Stimulated activated CD4-positive, alpha-beta T cell treated with anti-CD3 and anti-CD28 coated beads, Interleukin-4, amount 100 ng/mL, for 48 hours (primary cell): ENCODE results near the gene GSK3B.
A peak's percentile ranks its signal among the peaks of the same experiment; 100 is the strongest.
"Not testable (repeated sequence)": the region's sequence is repeated elsewhere in the genome, so short reads cannot be mapped to it uniquely, and the experiment has no call there.

Experiments
- DNase-seq, 2 donors: peaks; one replicate each; pipeline ENCODE4 v3.0.0-alpha.2; 2020; ENCODE audit warnings: low read depth in 2 of 2

GSK3B gene

GRCh38 chr3:119937229-119937628 lies 157.0 kb downstream of the GSK3B start:
- DNase-seq, result peak; percentile 8 to 40

GRCh38 chr3:119934249-119934648 lies 160.0 kb downstream of the GSK3B start:
- DNase-seq, result no peak

- DNase-seq, result no peak
Observed at GRCh38 chr3:119933207-119933606, 161.0 kb downstream of the GSK3B start.

GRCh38 chr3:119930286-119930685 lies 164.0 kb downstream of the GSK3B start:
- DNase-seq, result no peak

DNA sequence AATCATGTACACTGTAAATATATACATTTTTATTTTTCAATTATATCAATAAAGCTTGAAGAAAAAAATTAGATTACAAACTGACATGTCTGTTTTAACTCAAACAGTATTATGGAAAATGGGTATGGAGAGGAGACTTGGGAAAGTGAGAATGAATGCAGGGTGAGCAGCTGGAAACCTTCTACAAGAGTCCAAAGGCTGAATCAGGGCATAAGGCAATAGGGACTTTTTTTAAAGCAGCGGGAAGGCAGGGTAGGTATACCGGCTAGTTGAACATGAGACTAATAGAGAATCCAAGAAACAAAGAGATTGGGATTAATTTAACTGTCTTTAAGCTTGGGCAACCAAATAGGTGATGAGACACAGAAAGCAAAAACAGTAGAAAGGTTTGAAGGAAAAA lies 167.1 kb downstream of the GSK3B start:
- no peak for DNase-seq

DNA sequence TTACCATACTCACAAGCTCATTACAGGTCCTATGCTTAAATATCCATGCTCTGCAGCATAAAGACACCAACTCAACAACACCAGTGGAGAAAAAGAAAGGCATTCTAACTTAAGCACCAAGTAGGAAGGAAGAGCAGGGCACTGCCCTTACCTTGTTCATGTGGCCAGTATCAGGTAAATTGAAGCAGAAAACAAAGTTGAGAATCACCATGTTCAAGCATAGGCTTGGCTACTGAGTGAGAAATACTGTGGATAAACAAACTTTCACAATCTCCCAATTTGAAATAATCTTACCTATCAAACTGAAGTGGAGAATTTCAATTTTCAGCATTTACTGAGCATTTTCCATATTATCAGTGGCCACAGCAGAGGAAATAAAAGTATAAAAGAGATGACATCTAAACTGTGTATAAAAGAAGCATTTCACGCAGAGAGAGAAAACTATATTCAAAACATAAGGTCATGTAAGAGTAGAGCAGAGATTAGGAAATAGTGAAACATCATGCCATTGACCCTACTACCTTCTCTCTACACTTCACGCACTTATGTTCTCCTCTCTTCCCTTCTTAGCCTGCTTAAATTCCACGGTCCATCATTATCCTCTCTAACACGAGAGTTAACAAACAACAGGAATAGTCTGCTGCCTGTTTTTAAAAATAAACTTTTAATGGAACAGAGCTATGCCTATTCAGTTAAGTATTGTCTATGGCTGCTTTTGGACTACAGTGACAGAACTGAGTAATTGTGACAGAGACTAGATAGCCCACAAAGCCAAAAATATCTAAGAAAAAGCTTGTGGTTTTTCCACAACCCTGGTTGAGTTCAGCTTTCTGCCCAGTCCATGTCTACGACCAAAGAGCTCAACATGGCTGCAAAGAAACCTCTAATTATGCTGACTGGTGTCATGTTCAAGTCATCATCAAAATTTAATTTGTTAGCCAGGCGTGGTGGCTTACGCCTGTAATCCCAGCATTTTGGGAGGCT lies 169.8 kb downstream of the GSK3B start:
- no peak for DNase-seq

DNA sequence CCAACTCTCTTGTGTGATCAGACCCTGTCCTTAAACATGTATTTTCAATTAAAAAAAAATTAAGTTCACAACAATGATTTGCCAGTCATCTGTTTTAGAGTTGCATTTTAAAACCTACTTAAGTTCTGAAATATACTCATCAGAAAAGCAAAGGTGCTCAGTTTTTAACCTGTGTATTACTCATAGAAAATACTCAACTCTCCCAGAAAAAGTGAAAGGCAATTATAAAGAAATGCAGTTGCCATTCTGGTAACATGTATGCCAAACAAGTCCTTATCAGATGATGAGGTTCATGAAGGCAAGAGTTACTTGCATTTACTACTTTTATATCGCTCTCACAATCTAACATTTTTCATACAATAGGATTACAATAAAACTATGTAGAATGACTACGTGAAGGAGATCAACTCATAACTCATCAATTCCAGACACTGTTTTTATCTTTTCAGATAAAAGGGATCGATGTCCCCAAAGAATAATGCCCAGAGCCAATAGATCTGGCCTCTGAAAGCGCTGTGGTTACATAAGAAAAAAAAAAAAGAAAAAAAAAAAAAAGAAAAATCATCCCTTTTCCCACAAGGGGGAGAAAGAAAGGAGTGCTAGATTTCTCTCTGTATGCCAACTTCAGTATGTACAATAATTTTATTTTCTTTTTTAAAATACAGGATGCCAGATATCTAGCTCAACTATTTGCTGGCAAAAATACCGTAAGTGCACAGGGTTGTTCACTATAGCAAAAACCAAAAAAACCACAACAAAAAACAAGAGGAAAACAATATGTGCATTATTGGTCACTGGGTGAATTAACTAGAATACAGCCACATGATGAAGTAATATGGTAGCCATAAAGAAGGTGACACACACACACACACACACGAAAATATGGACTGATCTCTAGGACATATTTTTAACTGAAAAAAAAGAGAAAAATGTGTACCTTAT lies 175.0 kb downstream of the GSK3B start:
- DNase-seq, result no peak

- no peak for DNase-seq
Observed at GRCh38 chr3:119913021-119913420, 181.2 kb downstream of the GSK3B start.

- DNase-seq, result no peak
Observed at GRCh38 chr3:119912220-119912619, 182.0 kb downstream of the GSK3B start.

DNA sequence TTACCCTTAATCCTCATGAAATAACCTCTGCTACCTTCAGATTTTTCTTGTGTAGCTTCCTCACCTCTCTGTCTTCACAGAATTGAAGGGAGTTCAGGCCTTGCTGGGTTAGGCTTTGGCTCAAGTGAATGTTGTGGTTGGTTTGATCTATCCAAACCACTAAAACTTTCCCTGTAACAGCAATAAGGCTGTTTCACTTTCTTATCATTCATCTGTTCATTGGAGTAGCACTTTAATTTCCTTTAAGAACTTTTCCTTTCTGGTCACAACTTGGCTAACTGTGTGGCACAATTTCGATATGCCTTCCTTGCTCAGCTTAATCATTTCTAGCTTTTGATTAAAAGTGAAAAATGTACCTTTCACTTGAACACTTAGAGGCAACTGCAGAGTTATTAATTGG lies 182.5 kb downstream of the GSK3B start:
- no peak for DNase-seq

DNA sequence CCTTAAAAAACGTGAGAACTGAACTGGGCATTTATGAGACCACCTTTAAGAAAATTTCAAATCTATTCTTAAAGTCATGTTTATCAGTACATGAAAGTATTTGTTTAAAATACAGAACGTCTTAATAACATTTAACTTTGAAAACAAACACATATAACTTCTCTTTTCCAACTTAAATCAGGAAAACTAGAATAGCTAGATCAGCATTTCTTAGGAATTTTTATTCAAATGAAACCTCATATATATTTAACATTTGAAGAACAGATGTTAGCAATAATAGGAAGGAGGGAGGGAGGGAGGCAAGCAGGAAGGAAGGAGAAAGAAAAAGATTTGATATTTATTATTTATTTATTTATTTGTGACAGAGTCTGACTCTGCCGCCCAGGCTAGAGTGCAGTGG lies 192.2 kb downstream of the GSK3B start:
- DNase-seq, result no peak

DNA sequence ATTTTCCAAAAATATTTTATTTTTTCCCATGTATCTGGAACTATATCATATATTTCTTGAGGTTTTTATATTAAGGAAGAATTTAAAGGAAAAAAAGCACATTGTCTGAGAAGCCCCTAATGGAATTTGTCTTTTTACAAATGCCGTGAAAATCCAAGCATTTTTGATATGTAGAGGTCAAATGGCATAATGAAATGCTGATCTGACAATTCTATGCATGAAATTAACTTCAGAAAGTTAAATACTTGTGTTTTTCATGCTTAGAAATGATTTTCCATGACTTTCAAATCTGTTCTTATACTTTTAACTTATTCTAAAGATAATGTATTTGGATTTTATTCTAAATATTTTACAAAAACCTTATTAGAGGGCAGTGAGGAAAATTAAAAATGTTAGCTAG lies 193.1 kb downstream of the GSK3B start:
- DNase-seq, result no peak

DNA sequence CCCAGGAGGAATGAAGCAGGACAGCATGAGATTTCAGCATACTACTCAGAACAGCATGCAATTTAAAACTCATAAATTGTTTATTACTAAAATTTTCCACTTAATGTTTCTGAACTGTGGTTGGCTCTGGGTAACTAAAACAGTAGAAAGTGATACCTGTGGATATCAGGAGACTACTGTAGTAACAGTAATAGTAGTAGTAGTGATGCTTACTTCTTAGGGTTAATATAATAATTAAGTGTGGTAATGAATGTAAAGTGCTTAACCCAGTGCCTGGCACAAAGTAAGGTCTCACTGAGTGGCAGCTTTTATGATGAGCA lies 195.1 kb downstream of the GSK3B start:
- no peak for DNase-seq

GRCh38 chr3:119898478-119899191 lies 195.6 kb downstream of the GSK3B start:
- DNase-seq, result no peak

DNA sequence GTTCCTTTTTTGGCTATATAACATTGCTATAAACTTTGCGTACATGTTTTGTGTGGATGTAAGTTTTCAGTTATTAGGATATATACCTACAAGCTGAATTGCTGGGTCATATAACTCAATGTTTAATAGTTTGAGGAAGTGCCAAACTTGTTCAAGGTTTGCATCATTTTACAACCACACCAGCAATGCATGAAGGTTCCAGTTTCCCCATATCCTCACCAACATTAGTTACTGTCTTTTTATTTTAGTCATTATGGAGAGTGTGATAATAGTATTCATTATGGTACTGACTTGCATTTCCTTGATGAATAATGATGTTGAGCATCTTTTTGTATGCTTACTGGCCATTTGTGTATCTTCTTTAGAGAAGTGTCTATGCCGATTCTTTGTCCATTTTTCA lies 200.1 kb downstream of the GSK3B start:
- DNase-seq, result no peak

DNA sequence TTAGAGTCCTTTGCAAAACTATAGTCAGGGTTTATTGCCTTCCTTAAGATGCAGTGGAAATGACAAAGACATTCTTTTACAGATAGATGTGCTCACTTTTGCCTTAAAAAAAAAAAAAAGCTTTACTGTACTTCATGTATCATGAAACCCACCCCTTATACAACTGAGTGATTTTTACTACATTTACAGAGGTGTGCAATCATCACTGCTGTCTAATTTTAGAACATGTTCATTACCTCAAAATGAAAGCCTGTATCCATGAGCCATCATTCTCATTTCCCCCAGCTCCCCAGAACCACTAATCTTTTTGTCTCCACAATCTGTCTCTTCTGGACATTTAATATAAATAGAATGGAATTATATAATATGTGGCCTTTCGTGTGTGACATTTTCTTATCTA lies 200.5 kb downstream of the GSK3B start:
- DNase-seq, result no peak

DNA sequence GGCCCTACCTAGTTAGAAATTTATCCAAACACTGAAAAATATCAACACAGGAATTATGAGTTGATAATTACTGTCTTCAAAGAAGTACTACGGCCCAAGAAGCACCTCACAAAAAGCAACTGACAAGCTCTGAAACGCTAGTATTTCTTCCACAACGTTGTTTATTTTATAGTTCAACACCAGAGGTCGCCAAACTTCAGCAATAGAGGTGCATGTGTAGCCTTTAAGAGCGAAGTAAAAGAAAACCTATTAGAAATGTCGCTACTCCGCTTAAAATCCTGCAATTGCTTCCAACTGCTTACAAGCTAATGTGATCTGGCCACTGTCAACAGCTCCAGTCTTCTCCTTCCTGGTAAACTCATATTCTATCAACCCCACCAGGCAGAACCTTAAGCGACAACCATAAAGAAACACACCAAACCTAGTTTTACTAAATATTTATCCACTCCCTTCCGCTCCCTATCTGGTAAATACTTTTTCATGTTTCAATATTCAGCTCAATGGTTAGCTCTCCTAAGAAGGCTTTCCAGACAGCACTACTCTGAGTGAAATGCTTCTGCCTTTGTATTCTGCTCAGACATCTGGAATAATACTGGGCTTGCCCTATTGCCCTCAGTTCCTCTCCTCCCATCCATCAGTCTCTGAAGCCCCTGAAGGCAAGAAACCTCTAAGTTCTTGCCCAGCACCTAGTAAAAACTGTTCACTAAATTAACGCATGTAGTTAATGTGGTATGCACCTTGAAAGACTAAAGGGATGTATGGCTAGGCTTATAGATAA lies 202.1 kb downstream of the GSK3B start:
- peak; percentile 9 to 17 for DNase-seq

DNA sequence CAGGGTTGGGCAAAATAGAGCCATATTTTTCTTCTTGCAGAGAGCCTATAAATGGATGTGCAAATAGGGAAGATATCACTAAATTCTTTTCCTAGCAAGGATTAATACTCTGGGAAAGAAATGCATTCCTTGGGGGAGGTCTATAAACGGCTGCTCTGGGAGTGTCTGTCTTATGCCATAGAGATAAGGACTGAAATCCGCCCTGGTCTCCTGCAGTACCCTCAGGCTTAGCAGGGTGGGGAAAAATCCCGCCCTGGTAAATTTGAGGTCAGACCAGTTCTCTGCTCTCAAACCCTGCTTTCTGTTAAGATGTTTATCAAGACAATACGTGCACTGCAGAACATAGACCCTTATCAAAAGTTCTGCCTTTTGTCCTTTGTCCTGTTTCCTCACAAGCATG lies 205.6 kb downstream of the GSK3B start:
- not testable (repeated sequence) for DNase-seq

GRCh38 chr3:119885746-119886530 lies 208.3 kb downstream of the GSK3B start:
- no peak for DNase-seq

GRCh38 chr3:119884161-119884557 lies 210.1 kb downstream of the GSK3B start:
- no peak for DNase-seq
